Activated CD4-positive, alpha-beta T cell treated with anti-CD3 and anti-CD28 coated beads for 24 hours (primary cell): ENCODE data around the gene PLG.
"Not testable (repeated sequence)": the region's sequence is repeated elsewhere in the genome, so short reads cannot be mapped to it uniquely, and the experiment has no call there.

Experiments
- DNase-seq, 2 donors: peaks; one replicate each; pipeline ENCODE4 v3.0.0-alpha.2; 2020; ENCODE audit warnings: low read depth in 2 of 2

The PLG gene

DNA sequence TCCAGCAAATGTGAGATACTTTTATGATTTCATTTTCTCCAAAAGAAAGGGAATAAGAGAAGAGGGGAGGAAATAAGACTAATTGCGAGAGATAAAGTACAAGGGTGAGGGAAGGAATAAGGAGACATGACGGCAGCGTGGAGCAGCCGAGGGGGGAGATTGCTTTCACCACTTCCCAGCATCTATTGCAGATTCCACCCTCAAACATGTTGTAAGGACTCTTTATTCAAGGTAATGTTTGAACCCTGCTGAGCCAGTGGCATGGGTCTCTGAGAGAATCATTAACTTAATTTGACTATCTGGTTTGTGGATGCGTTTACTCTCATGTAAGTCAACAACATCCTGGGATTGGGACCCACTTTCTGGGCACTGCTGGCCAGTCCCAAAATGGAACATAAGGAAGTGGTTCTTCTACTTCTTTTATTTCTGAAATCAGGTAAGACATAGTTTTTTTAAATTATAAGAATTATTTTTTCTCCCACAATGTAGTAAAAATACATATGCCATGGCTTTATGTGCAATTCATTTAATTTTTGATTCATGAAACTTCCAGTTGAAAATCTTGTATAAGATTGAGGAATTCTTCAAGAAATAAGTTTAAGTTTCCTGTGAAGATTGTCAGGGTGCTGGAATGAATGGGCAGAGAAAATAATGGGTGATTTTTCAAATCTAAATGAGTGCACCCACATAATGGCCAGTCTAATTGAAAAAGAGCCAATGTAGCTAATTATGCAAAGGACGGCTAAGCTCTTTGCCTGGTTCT lies at the start of gene PLG:
Gene PLG (plus strand): TSS at position 327 of the 763 bp plus-strand sequence. CDS start 61 bp downstream, at position 388.
- not testable (repeated sequence) for DNase-seq

GRCh38 chr6:160659562-160659961 lies 42.5 kb upstream of the PLG start:
- DNase-seq = no peak

DNA sequence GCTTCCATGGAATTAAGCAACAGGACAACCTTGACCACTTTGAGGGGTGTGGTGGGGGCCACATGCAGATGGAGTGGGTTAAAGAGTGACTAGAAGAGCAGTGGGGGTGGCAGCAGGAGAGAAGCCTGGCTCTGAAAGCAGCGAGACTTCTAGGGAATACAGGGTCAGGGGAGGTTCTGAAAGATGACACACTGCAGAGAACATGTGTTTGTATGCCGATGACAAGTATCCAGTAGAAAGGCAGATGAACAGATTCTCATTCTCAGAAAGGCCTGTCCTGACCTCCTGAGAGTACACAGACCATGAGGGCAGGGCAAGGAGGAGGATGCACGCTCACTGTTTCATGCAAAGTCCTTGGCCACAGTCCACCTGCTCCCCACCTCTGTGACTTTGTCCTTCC lies 40.8 kb upstream of the PLG start:
- no peak for DNase-seq

GRCh38 chr6:160662429-160662828 lies 39.6 kb upstream of the PLG start:
- no peak for DNase-seq

GRCh38 chr6:160662842-160663241 lies 39.2 kb upstream of the PLG start:
- DNase-seq = no peak

DNA sequence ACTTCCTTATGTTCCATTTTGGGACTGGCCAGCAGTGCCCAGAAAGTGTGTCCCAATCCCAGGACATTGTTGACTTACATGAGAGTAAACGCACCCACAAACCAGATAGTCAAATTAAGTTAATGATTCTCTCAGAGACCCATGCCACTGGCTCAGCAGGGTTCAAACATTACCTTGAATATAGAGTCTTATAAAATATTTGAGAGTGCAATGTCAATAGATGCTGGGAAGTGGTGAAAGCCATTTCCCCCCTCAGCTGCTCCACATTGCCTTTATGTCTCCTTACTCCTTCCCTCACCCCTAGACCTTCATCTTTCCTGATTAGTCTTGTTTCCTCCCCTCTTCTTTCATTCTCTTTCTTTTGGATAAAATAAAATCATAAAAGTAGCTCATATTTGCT lies 37.8 kb upstream of the PLG start, which contains the start of gene LPA:
Gene LPA (minus strand): TSS at position 78 of the 400 bp plus-strand sequence. CDS start 61 bp downstream, at position 17.
- DNase-seq = not testable (repeated sequence)

GRCh38 chr6:160667639-160668481 lies 34.2 kb upstream of the PLG start:
- DNase-seq = peak in 1 of 2 donors; percentile 28

- no peak for DNase-seq
Observed at GRCh38 chr6:160668589-160668988, 33.5 kb upstream of the PLG start.

- DNase-seq = not testable (repeated sequence)
Observed at GRCh38 chr6:160676418-160676817, 25.6 kb upstream of the PLG start.

DNA sequence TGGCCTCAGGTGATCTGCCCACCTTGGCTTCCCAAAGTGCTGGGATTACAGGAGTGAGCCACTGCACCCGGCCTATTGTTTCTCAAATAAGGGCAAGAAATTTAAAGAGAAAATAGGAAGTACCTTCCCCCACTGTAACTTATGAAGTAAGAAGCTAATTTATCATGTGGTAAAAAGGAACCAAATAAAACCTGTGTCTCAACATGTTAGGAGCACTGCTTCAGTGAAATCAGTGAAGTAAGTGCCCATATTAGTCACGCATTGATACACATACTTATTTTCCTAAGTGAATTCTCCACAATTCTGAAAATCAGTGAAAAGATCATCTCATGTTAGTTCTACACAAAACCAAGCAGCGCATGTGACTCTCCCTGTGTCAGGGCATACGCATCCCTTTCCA lies 23.8 kb upstream of the PLG start:
- DNase-seq = no peak

- no peak for DNase-seq
Observed at GRCh38 chr6:160678744-160679401, 23.2 kb upstream of the PLG start.

- no peak for DNase-seq
Observed at GRCh38 chr6:160679402-160679769, 22.7 kb upstream of the PLG start.

GRCh38 chr6:160685101-160685761 lies 16.8 kb upstream of the PLG start:
- not testable (repeated sequence) for DNase-seq

- no peak for DNase-seq
Observed at GRCh38 chr6:160685762-160686450, 16.1 kb upstream of the PLG start.

- no peak for DNase-seq
Observed at GRCh38 chr6:160690458-160690857, 11.6 kb upstream of the PLG start.

GRCh38 chr6:160691617-160692016 lies 10.4 kb upstream of the PLG start:
- DNase-seq = no peak

- no peak for DNase-seq
Observed at GRCh38 chr6:160692369-160692959, 9.6 kb upstream of the PLG start.

- not testable (repeated sequence) for DNase-seq
Observed at GRCh38 chr6:160695025-160695424, 7.0 kb upstream of the PLG start.

- DNase-seq = not testable (repeated sequence)
Observed at GRCh38 chr6:160695622-160696021, 6.4 kb upstream of the PLG start.

DNA sequence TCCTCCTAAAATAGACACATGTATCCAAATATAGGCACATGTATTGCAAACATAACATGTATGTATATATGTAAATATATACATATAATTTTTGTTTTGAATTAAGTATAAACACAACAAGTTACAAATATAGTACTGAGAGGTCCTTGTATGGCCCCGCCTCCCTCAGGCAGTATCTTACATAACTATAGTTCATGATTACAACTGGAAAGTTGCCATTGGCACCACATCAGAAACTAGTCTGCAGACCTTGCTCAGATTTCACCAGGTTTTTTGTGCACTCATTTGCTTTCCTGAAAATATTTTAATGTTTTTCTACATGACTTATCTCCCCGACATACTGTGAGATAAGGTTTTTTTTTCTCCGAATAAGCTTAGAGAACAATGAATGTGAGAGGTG lies 5.2 kb upstream of the PLG start:
- not testable (repeated sequence) for DNase-seq

- no peak for DNase-seq
Observed at GRCh38 chr6:160697826-160698225, 4.2 kb upstream of the PLG start.
